HEK293 (cell line): ENCODE data around the gene CFAP45.

ENCODE experiments used
- CTCF ChIA-PET: fragments of 350-600 bp; formaldehyde crosslinking; extraction: SDS; loops from one replicate; lab custom pipeline; 2021; ENCODE audit warnings: antibody characterized with exemption; lab: Yijun Ruan, JAX
- POLR2A ChIA-PET: fragments of 300-600 bp; formaldehyde crosslinking; extraction: SDS; loops from one replicate; lab custom pipeline; 2020; ENCODE audit warnings: antibody characterized with exemption, inconsistent platforms; lab: Yijun Ruan, JAX
- H3K27ac ChIP-seq: fragments of 200-500 bp; sonication (Bioruptor generic); 2 replicates; pipeline ENCODE4 v1.5.1; 2014; ENCODE audit warnings: low read depth, low read length, control low read depth, inconsistent platforms; ENCODE audit errors: extremely low read depth
- H3K36me3 ChIP-seq, 2 experiments: fragments of 200-500 bp in 1 of 2; sonication (Bioruptor generic) in 1 of 2; 1 replicate in 1 of 2; 2 replicates in 1 of 2; pipeline ENCODE4 v1.5.1; 2014 to 2017; ENCODE audit warnings: inconsistent platforms in 2 of 2, low read length in 2 of 2; ENCODE audit not compliant: control insufficient read depth in 2 of 2, insufficient read depth in 1 of 2
- H3K4me1 ChIP-seq: fragments of 200-500 bp; sonication (Bioruptor generic); 2 replicates; pipeline ENCODE4 v1.5.1; 2014; ENCODE audit warnings: mild to moderate bottlenecking, low read length, inconsistent platforms; ENCODE audit not compliant: control insufficient read depth, insufficient read depth
- H3K4me3 ChIP-seq: 2 replicates; pipeline ENCODE4 v1.5.1; 2011; ENCODE audit warnings: low read depth, mild to moderate bottlenecking, control low read depth, low read length, moderate library complexity
- H3K9me3 ChIP-seq: fragments of 200-500 bp; sonication (Bioruptor generic); 2 replicates; pipeline ENCODE4 v1.5.1; 2014; ENCODE audit warnings: low read depth, low read length, inconsistent platforms; ENCODE audit not compliant: control insufficient read depth, insufficient read depth
- AEBP2 ChIP-seq: fragments of 450-650 bp; formaldehyde crosslinking; IDR thresholded peaks from 2 replicates; pipeline ENCODE4 v1.5.1; 2016; ENCODE audit warnings: missing biosample characterization, missing genetic modification characterization, borderline replicate concordance
- GLIS1 ChIP-seq: fragments of 450-650 bp; formaldehyde crosslinking; IDR thresholded peaks from 2 replicates; pipeline ENCODE4 v1.5.1; 2016; ENCODE audit warnings: missing biosample characterization, missing genetic modification characterization
- MZF1 ChIP-seq: fragments of 450-650 bp; formaldehyde crosslinking; IDR thresholded peaks from 2 replicates; pipeline ENCODE4 v1.5.1; 2017; ENCODE audit warnings: missing biosample characterization, missing genetic modification characterization, borderline replicate concordance
- PRDM10 ChIP-seq: fragments of 450-650 bp; formaldehyde crosslinking; IDR thresholded peaks from 2 replicates; pipeline ENCODE4 v1.5.1; 2016; ENCODE audit warnings: missing biosample characterization, missing genetic modification characterization
- PRDM4 ChIP-seq: fragments of 450-650 bp; formaldehyde crosslinking; IDR thresholded peaks from 2 replicates; pipeline ENCODE4 v1.5.1; 2017; ENCODE audit warnings: missing biosample characterization, missing genetic modification characterization
- YY1 ChIP-seq: fragments of 450-650 bp; formaldehyde crosslinking; IDR thresholded peaks from 2 replicates; pipeline ENCODE4 v1.5.1; 2018; ENCODE audit warnings: missing biosample characterization, missing genetic modification characterization
- ZFP41 ChIP-seq: fragments of 450-650 bp; formaldehyde crosslinking; IDR thresholded peaks from 2 replicates; pipeline ENCODE4 v1.5.1; 2016; ENCODE audit warnings: missing biosample characterization, missing genetic modification characterization, borderline replicate concordance
- ZIC2 ChIP-seq: fragments of 450-650 bp; formaldehyde crosslinking; IDR thresholded peaks from 2 replicates; pipeline ENCODE4 v1.5.1; 2016; ENCODE audit warnings: missing biosample characterization, missing genetic modification characterization
- ZNF140 ChIP-seq: fragments of 450-650 bp; formaldehyde crosslinking; IDR thresholded peaks from 2 replicates; pipeline ENCODE4 v1.5.1; 2016; ENCODE audit warnings: missing biosample characterization, missing genetic modification characterization
- ZNF26 ChIP-seq: fragments of 450-650 bp; formaldehyde crosslinking; IDR thresholded peaks from 2 replicates; pipeline ENCODE4 v1.5.1; 2016; ENCODE audit warnings: missing biosample characterization, missing genetic modification characterization
- ZNF274 ChIP-seq, 2 experiments: fragments of 200-500 bp in 1 of 2; fragments of 450-650 bp in 1 of 2; sonication (Bioruptor generic) in 1 of 2; formaldehyde crosslinking in 1 of 2; IDR thresholded peaks; 2 replicates each; pipeline versions ENCODE4 v1.5.1 to v1.6.1; 2014 to 2016; ENCODE audit warnings: borderline replicate concordance in 1 of 2, inconsistent platforms in 1 of 2, low read length in 1 of 2, missing biosample characterization in 1 of 2, missing genetic modification characterization in 1 of 2
- ZNF311 ChIP-seq: fragments of 450-650 bp; formaldehyde crosslinking; IDR thresholded peaks from 2 replicates; pipeline ENCODE4 v1.5.1; 2017; ENCODE audit warnings: missing biosample characterization, missing genetic modification characterization, borderline replicate concordance
- ZNF513 ChIP-seq: fragments of 450-650 bp; IDR thresholded peaks from 2 replicates; pipeline ENCODE4 v1.5.1; 2018; ENCODE audit warnings: missing biosample characterization, missing genetic modification characterization
- ZNF514 ChIP-seq: fragments of 450-650 bp; formaldehyde crosslinking; IDR thresholded peaks from 2 replicates; pipeline ENCODE4 v1.5.1; 2016; ENCODE audit warnings: missing biosample characterization, missing genetic modification characterization
- ZNF521 ChIP-seq: fragments of 450-650 bp; formaldehyde crosslinking; IDR thresholded peaks from 2 replicates; pipeline ENCODE4 v1.5.1; 2017; ENCODE audit warnings: missing biosample characterization, mild to moderate bottlenecking, missing genetic modification characterization
- ZNF544 ChIP-seq: fragments of 450-650 bp; formaldehyde crosslinking; IDR thresholded peaks from 2 replicates; pipeline ENCODE4 v1.5.0; 2017; ENCODE audit warnings: missing biosample characterization, missing genetic modification characterization
- ZNF596 ChIP-seq: fragments of 450-650 bp; IDR thresholded peaks from 2 replicates; pipeline ENCODE4 v1.5.0; 2018; ENCODE audit warnings: missing biosample characterization, mild to moderate bottlenecking, missing genetic modification characterization, moderate library complexity
- ZNF670 ChIP-seq: fragments of 450-650 bp; formaldehyde crosslinking; IDR thresholded peaks from 2 replicates; pipeline ENCODE4 v1.5.1; 2016; ENCODE audit warnings: missing biosample characterization, missing genetic modification characterization, low read depth
- ZNF692 ChIP-seq: fragments of 450-650 bp; formaldehyde crosslinking; IDR thresholded peaks from 2 replicates; pipeline ENCODE4 v1.5.1; 2016; ENCODE audit warnings: missing biosample characterization, missing genetic modification characterization

CFAP45 gene

GRCh38 chr1:159933347-159933746 is 33.4 kb upstream of the CFAP45 start (continued):
- TF ChIP-seq ZNF513 (tag by site-specific recombination): no peak

- Histone ChIP-seq H3K4me3 (no peak overlapping the region), H3K9me3 (no peaks in the 10 kb centered on the region), H3K27ac (no peak overlapping the region), H3K36me3 (no peaks in the 10 kb centered on the region), H3K4me1 (no peaks in the 10 kb centered on the region)
- TF ChIP-seq AEBP2 (tag by site-specific recombination) (no peak), YY1 (tag by site-specific recombination) (no peak), ZFP41 (tag by site-specific recombination) (no peak), ZNF521 (tag by site-specific recombination) (no peak), ZNF544 (tag by site-specific recombination) (no peak), PRDM4 (no peak), GLIS1 (tag by site-specific recombination) (peak; percentile 69), ZNF514 (tag by site-specific recombination) (no peak), ZNF692 (tag by site-specific recombination) (no peak), ZNF311 (tag by site-specific recombination) (no peak), PRDM10 (tag by site-specific recombination) (peak; percentile 82), ZNF670 (no peak), ZIC2 (tag by site-specific recombination) (peak; percentile 99), ZNF26 (no peak), ZNF140 (tag by site-specific recombination) (no peak), MZF1 (tag by site-specific recombination) (no peak), ZNF596 (tag by site-specific recombination) (no peak), ZNF274 (IDR thresholded peaks at IDR 0.05; ENCODE audit: low read length) (no peak), ZNF274 (tag by site-specific recombination; IDR thresholded peaks at IDR 0.05; ENCODE audit: borderline replicate concordance) (no peak)
- ChIA-PET POLR2A (interaction anchor here (0.5 to 7.3 kb wide), 3 partner anchors 8 to 26 kb away, joined by 4 to 41 read pairs (median 5); partner anchors contain the start of gene TAGLN2), CTCF (interaction anchor here (0.7 to 19.3 kb wide), 7 partner anchors 17 to 150 kb away, joined by 3 to 353 read pairs (median 3); no protein-coding TSS in a partner anchor)
Observed at GRCh38 chr1:159932296-159933285, 32.6 kb upstream of the CFAP45 start.
